KBM-7 (cell line): ENCODE results near the gene ROR1.
A peak's percentile ranks its signal among the peaks of the same experiment; 100 is the strongest.

Experiments
- DNase-seq: peaks from one replicate; pipeline ENCODE4 v3.0.0-alpha.2; 2015
- in situ Hi-C: fragments of 300-500 bp; cut with MboI; formaldehyde crosslinking; loops from 2 replicates; pipeline ENCODE4 v1.14.3; 2020; ENCODE audit warnings: low sequenced_read_pairs, low pct_unique_long_range_greater_than_20kb, mixed read lengths

The ROR1 gene

DNA sequence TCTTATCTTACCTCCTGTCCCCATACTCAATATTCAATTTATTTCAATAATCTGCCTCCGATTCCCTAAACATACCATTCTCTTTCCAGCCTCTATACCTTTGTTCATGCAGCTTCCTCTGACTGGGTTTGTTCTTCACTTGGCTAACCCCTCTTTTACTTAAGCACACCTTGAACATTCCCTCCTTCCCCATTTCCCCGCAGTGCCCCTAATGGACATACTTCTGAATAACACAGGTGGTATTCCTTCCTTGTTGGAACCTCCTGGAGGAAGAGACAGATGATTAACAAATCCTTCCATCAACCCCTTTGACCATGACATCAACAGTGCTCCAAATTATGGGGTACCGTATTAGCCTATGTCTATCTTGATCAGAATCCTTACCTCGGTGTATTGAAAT lies 239.6 kb downstream of the ROR1 start:
- in situ Hi-C loops = no loop called here
- DNase-seq = no peak

DNA sequence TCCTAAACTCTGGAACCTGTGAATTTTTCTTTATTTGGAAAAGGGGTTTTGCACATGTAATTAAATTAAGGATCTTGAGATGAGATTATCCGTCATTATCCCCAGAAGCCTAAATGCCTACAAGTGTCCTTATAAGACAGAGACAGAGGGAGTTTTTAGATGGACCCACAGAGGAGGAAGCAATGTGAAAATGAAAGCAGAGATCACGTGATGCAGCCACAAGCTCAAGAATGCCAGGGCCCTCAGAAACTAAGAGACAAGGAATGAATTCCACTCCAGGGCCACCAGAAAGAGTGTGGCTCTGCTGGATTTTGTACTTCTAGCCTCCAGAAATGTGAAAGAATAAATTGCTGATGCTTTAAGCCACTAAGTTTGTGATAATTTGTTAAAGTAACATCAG lies 246.0 kb downstream of the ROR1 start:
- in situ Hi-C loops = no loop called here
- peak; percentile 11 for DNase-seq

DNA sequence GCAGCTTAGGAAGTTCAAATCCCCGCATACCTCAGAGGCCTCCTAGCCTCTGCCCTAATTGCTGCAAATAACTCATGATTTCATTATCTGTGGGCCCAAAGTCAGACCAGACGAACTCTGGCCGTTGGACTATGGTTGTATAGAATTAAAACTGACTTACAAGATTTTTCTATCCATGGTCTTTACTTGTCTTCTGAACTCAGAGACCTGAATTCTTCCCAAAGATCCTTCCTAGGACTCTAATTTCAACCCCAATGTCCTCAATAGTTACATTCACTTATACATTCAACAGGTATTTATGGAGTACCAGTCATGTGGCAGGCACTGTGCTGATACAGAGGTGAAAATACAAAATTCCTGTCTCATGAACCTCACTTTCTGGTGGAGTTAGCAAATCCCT lies 247.2 kb downstream of the ROR1 start:
- no peak for DNase-seq
- in situ Hi-C loops = no loop called here

- in situ Hi-C loops = no loop called here
- no peak for DNase-seq
Measured at GRCh38 chr1:64025051-64025450, 251.2 kb downstream of the ROR1 start.

GRCh38 chr1:64029037-64029436 lies 255.2 kb downstream of the ROR1 start:
- DNase-seq = no peak
- in situ Hi-C loops = no loop called here

GRCh38 chr1:64030411-64030810 lies 256.6 kb downstream of the ROR1 start:
- in situ Hi-C loops = no loop called here
- no peak for DNase-seq

DNA sequence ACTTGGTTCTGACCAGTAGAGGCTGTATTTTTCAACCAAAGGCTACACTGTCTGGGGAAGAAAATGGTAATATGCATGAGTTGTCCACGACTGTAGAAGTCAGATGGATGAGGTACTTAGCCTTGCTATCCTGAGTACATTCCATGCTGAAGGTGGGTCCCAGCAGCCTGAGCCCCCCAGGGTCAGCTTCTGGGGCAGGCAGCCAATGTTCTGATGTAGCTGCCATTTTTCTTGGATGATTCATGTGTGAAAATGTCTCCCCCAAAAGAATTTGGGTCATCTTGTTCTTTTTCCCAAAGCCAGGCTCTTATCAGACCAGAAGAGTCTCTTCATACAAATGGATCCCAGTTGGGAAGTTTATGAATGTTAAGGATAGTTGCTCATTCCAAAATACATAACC lies 257.4 kb downstream of the ROR1 start:
- in situ Hi-C loops = no loop called here
- no peak for DNase-seq

DNA sequence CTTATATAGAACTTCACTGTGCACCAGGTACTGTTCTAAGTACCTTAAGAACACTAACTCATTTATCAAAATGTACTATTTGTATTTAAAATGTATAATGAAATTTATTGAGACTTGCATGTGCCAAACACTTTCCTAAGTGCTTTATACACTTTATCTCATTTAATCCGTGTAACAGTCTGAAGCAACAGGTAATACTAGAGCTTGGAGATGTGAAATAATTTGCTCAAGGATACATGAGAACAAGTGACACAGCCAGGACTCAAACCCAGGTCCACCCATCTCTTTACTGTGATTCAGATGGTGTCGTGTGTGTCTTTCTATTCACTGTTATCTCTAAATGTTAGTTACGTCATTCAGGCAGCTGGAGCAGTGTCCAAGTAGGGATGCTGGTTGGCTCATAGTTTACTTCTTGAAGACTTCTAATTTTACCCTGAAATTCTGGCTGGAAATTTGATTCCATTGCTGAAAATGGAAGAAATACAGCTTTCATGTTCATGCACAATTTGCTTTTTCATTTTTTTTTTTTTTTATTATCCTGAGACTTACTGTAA lies 259.9 kb downstream of the ROR1 start:
- in situ Hi-C loops = no loop called here
- DNase-seq = no peak

DNA sequence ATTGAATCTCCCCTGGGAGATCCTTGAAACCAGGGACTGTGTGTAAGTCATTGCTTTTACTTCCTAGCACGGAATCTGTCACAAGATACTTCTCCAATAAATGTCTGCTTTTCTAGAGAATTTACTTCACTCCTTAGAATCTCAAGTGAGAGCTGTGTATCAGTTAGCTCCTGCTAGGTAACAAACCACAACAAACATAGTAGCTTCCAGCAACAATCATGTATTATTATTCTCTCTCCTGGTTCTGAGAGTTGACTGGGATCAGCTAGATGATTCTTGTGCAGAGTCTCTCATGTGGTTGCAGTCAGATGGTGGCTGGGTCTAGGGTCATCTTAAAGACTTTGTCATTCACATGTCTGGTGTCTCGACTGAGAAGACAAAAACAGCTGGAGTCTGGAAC lies 262.7 kb downstream of the ROR1 start:
- DNase-seq = no peak
- in situ Hi-C loops = no loop called here

DNA sequence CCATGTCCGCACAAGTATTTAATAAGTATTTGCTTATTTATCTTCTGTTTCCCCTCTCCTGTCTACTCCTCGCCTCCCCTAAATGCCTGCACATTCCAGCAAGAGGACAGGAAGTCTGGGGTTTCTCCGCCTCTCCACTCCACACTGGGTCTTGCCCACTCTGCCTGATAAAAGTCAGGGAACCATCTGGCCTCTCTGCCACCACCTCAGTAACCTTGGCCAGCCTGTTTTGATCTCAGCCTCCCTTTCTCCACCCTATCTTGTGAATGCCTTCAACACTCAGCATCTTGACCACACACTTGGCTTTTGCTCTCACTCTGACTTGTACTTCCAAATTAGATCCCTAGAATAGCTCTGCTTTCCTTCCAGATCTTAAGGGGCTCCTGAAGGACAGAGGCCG lies 264.3 kb downstream of the ROR1 start:
- no peak for DNase-seq
- in situ Hi-C loops = no loop called here

GRCh38 chr1:64038965-64039364 lies 265.1 kb downstream of the ROR1 start:
- no peak for DNase-seq
- in situ Hi-C loops = no loop called here

GRCh38 chr1:64039390-64039926 lies 265.6 kb downstream of the ROR1 start:
- in situ Hi-C loops = no loop called here
- no peak for DNase-seq

GRCh38 chr1:64041371-64042131 lies 267.7 kb downstream of the ROR1 start:
- in situ Hi-C loops = no loop called here
- DNase-seq = no peak

GRCh38 chr1:64042331-64043100 lies 268.7 kb downstream of the ROR1 start:
- in situ Hi-C loops = no loop called here
- DNase-seq = no peak

DNA sequence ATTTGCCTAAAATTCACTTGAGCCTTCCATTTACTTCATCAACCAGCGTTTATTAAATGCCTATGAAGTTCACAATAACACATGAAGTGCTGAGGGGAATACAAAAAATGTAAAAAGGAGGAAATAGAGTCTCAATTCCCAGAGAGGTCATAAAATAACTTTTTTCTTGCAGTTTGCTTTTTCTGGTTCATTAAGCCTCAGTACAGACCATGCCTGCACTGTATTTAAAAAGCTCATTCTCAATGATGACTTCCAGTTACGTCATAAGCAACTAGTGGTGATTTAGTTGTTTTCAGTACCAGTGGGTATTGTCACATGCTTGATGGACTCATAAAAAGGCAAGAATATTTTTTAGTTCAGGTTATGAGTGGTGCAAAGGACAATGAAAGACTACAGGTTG lies 269.5 kb downstream of the ROR1 start:
- no peak for DNase-seq
- in situ Hi-C loops = no loop called here

DNA sequence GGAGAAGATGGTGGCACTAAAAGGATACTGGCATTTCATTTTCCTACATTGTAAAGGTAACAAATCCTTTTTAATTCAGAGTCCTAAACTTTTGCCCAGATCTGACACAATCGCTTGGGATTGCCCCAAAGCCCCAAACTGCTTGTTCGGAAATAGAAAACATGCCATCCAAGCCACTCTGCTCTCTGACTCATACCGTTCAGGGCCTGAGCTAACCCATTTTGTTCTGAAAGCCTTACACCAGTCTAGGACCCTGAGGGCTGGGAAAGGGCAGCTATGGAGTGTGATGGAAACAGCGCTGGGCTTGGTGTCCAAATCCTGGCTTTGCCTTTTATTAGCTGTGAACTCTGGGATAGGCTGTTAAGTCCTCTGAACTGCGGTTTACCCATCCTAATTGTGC lies 270.2 kb downstream of the ROR1 start:
- DNase-seq = no peak
- in situ Hi-C loops = no loop called here

DNA sequence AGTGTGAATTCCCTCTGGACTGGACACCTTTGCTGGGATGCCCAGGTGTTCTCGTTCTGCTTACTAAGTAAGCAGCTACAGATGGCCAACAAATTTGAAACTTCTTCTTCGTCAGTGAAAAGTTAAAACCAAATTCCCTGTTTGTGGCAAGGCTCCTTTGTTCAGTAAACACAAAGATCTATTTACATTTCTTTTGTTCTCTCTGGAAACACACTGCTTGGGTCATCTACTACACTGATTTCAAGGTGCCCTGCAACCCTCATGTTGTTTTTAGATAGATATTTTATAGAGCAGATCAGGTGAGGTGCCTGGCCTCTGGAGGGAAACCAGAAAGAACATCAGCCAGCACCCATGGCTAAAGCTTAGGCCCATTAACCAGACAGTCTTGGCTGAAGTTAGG lies 272.4 kb downstream of the ROR1 start:
- no peak for DNase-seq
- in situ Hi-C loops = no loop called here

- no peak for DNase-seq
- in situ Hi-C loops = no loop called here
Measured at GRCh38 chr1:64046891-64047290, 273.1 kb downstream of the ROR1 start.

DNA sequence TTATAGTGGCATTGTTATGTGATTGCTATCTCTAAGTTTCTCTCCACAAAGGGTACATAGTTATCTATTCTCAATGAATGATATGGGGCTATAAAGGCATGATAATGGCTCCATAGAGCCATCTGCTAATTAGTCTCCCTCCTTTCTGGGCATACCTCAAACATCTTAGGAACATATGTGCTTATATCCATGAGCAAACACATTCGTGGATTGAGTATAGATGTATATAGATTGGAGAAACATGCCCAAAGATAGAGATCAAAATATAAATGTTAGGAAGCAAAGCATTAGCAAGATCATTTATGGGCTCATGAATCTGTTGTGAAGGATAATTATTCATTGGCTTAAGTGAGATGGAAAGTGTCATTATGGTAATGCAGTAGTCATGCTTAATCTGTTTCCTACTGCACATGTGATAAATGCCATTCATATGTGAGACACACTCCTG lies 273.8 kb downstream of the ROR1 start:
- DNase-seq = no peak
- in situ Hi-C loops = no loop called here

DNA sequence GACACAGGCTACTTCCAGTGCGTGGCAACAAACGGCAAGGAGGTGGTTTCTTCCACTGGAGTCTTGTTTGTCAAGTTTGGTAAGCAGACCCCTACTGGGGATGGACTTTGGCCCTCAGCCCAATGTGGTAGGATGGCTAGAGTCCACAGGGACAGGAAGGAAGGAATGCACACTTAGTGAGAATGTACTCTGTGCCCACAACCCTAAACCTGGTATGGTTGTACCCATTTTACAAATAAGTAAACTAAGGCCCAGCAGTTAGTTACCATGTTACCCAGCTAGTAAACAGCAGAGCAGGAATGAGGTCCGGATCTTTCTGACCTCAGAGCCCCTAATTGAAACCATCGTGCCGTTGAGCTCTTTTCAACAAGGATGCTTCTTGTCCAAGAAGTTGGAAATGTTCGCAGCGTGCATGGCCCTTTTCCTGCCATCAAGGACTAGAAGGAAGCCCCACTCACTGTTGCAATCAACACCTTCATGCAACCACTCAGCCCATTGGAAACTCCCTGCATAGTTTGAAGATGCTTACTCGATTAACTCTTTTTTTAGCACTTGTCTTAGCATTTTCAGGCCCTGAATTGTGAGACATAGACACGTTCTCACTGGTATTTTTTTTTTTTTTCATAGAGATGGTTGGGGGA lies 276.2 kb downstream of the ROR1 start:
- DNase-seq = no peak
- in situ Hi-C loops = no loop called here
